Prostate gland (tissue), 2 donors: ENCODE measurements around the gene NRXN3. TPM values are rescaled to one million over a fixed set of nuclear protein-coding genes. Genes with fewer than 3 reads are reported as not detected.

Experiments used
- DNase-seq: peaks from one replicate; pipeline ENCODE4 v3.0.0-alpha.2; 2019; ENCODE audit warnings: low spot score
- H3K27ac ChIP-seq, 2 donors: fragments of 200-600 bp; sonication (generic); 2 replicates each; pipeline ENCODE4 v1.5.1; 2017 to 2019
- H3K27me3 ChIP-seq: fragments of 200-600 bp; sonication (generic); replicated peaks from 2 replicates; pipeline ENCODE4 v1.5.1; 2019; ENCODE audit not compliant: insufficient read depth
- H3K36me3 ChIP-seq, 2 donors: fragments of 200-600 bp; sonication (generic); 1 replicate in 1 of 2; 2 replicates in 1 of 2; pipeline versions ENCODE4 v1.5.1 to v1.8.1; 2017 to 2019
- H3K4me1 ChIP-seq: fragments of 200-600 bp; sonication (generic); replicated peaks from 2 replicates; pipeline ENCODE4 v1.5.1; 2019
- H3K4me3 ChIP-seq, 2 donors: fragments of 200-600 bp; sonication (generic); 2 replicates each; pipeline ENCODE4 v1.5.1; 2017 to 2019
- H3K9me3 ChIP-seq: fragments of 200-600 bp; sonication (generic); 2 replicates; pipeline ENCODE4 v1.5.1; 2017
- POLR2A ChIP-seq: fragments of 450-650 bp; IDR thresholded peaks from one replicate; pipeline ENCODE4 v1.6.1; 2016; ENCODE audit warnings: antibody characterized with exemption, mild to moderate bottlenecking
- POLR2AphosphoS5 ChIP-seq: sonication (generic); formaldehyde crosslinking; IDR thresholded peaks from one replicate; pipeline ENCODE4 v1.6.1; 2017; ENCODE audit warnings: antibody characterized with exemption
- WGBS: methylation state at CpG from one replicate; pipeline ENCODE4 v1.1.5; 2018; 5-methylcytosine and 5-hydroxymethylcytosine counted together
- intact Hi-C: fragments of 100-400 bp; cut with DNase I; formaldehyde crosslinking; loops from one replicate; pipeline ENCODE4 v1.14.2; 2022
- total RNA-seq, 2 donors: library from RNA; depleted of rRNA; stranded (reverse); fragments of >200 nt; gene quantifications; one replicate each; pipeline ENCODE4 v1.1.0, GENCODE V29; 2016
- TF ChIP-seq, protein P1 (sequence below), 4 experiments: fragments of 200-600 bp in 2 of 4; fragments of 450-650 bp in 2 of 4; sonication (generic) in 2 of 4; IDR thresholded peaks; 1 replicate in 3 of 4; 2 replicates in 1 of 4; pipeline ENCODE4 v1.5.1; 2016 to 2019; ENCODE audit warnings: antibody characterized with exemption in 4 of 4, mild to moderate bottlenecking in 2 of 4, moderate library complexity in 2 of 4

Gene NRXN3
- total RNA-seq, 2 donors from 2014 or later: 6.6 to 8.2 TPM

- Histone ChIP-seq H3K4me1 (no peaks in the 10 kb centered on the region), H3K27ac (no peak overlapping the region), H3K9me3 (no peaks in the 10 kb centered on the region), H3K27me3 (no peaks in the 10 kb centered on the region), H3K4me3 (no peak overlapping the region), H3K36me3 (no peaks in the 10 kb centered on the region)
- WGBS: 91% methylated on average over 2 of the region's 2 CpGs
- no peak for DNase-seq
- intact Hi-C loops: loop anchor here (5.0 to 10.0 kb wide), 2 partner anchors 344 to 519 kb away; no protein-coding TSS in a partner anchor
- TF ChIP-seq POLR2AphosphoS5: no peak
- TF ChIP-seq, protein P1, sequence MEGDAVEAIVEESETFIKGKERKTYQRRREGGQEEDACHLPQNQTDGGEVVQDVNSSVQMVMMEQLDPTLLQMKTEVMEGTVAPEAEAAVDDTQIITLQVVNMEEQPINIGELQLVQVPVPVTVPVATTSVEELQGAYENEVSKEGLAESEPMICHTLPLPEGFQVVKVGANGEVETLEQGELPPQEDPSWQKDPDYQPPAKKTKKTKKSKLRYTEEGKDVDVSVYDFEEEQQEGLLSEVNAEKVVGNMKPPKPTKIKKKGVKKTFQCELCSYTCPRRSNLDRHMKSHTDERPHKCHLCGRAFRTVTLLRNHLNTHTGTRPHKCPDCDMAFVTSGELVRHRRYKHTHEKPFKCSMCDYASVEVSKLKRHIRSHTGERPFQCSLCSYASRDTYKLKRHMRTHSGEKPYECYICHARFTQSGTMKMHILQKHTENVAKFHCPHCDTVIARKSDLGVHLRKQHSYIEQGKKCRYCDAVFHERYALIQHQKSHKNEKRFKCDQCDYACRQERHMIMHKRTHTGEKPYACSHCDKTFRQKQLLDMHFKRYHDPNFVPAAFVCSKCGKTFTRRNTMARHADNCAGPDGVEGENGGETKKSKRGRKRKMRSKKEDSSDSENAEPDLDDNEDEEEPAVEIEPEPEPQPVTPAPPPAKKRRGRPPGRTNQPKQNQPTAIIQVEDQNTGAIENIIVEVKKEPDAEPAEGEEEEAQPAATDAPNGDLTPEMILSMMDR (IDR thresholded peaks at IDR 0.05): no peak
- no peak for TF ChIP-seq POLR2A
Measured at GRCh38 chr14:79356040-79356439, 1185.9 kb downstream of the NRXN3 start.

DNA sequence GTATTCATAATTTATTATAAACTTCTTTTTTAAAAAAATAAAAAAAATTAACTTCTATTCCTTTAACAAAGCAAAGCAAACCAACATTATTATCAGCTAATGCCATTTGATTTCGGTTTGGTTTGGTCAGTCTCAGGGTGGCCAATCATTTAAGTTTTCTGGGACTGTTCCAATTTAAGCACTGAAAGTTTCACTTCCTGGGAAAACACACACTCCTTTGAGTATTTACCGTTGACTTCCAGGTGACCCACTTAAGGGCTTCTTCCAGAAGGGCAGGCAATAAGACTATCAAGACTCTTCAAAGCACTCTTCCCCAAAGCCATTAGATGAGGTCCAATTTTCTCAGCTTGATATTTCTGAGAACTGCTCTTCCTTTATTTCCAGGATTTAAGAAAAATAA is 1187.1 kb downstream of the NRXN3 start:
- Histone ChIP-seq H3K36me3 (no peaks in the 10 kb centered on the region), H3K27me3 (no peaks in the 10 kb centered on the region), H3K4me1 (no peaks in the 10 kb centered on the region), H3K27ac (no peak overlapping the region), H3K9me3 (no peaks in the 10 kb centered on the region), H3K4me3 (no peak overlapping the region)
- TF ChIP-seq POLR2AphosphoS5: no peak
- intact Hi-C loops: loop anchor here (5.0 to 10.0 kb wide), 2 partner anchors 345 to 517 kb away; no protein-coding TSS in a partner anchor
- no peak for DNase-seq
- 68% methylated on average over 2 of the region's 2 CpGs for WGBS

DNA sequence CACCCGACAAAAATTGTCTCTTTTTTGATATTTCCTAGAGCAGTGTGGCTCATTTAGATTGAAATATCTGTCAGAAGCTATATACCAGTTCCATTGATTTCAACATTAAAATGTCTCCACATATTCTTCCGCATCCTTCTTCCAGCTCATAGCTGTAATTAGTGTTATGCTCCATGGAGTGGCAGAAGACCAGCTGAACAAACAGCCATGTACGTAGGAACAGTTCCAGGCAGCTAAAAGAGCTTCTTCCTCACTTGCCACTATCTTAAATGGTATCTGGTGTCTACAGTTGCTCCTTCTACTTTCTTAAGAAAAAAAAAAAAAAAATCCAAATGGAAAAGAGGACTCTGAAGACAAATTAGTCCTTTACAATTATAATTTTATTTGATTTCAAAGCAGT is 1193.1 kb downstream of the NRXN3 start:
- intact Hi-C loops: no loop called here

GRCh38 chr14:79369359-79370332 is 1199.5 kb downstream of the NRXN3 start:
- Histone ChIP-seq H3K27ac (no peak overlapping the region), H3K4me1 (no peaks in the 10 kb centered on the region), H3K27me3 (no peaks in the 10 kb centered on the region), H3K9me3 (no peaks in the 10 kb centered on the region), H3K36me3 (no peaks in the 10 kb centered on the region), H3K4me3 (no peak overlapping the region)
- DNase-seq: no peak
- no peak for TF ChIP-seq POLR2A
- TF ChIP-seq, protein P1 (IDR thresholded peaks at IDR 0.05): no peak
- TF ChIP-seq POLR2AphosphoS5: no peak
- intact Hi-C loops: no loop called here
- 82% methylated on average over 10 of the region's 10 CpGs for WGBS

More for the DNA sequence above, 1193.1 kb downstream of the NRXN3 start:
- H3K4me3 ChIP-seq: no peak overlapping the region
- no peaks in the 10 kb centered on the region for H3K4me1 ChIP-seq
- no peaks in the 10 kb centered on the region for H3K9me3 ChIP-seq
- TF ChIP-seq POLR2A (no peak), POLR2AphosphoS5 (no peak)
- TF ChIP-seq, protein P1 (IDR thresholded peaks at IDR 0.05): no peak
- H3K36me3 ChIP-seq: no peaks in the 10 kb centered on the region
- no peaks in the 10 kb centered on the region for H3K27me3 ChIP-seq
- no peak overlapping the region for H3K27ac ChIP-seq
- DNase-seq: no peak
- WGBS: 81% methylated on average over 3 of the region's 3 CpGs

DNA sequence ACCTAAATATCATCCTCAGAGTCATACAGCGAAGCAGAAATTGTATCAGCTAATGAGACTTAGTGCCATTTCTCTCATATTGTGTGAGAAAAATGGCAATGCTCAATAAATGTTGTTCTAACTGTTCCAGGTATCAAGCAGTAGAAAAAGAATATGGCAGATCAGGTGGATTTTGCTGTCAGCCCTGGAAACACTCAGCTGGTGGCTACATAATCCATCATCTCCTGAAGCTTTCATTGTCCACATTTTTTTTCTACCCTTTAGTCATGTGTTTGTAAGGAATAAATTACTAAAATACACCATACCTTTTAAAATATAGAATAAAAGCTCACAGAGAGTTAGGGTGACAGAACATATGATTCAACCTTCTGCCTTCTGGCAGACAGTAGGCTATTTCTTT is 1200.8 kb downstream of the NRXN3 start:
- no peaks in the 10 kb centered on the region for H3K4me1 ChIP-seq
- DNase-seq: no peak
- H3K27ac ChIP-seq: no peak overlapping the region
- no peak overlapping the region for H3K4me3 ChIP-seq
- H3K27me3 ChIP-seq: no peaks in the 10 kb centered on the region
- no peaks in the 10 kb centered on the region for H3K9me3 ChIP-seq
- intact Hi-C loops: no loop called here
- no peaks in the 10 kb centered on the region for H3K36me3 ChIP-seq
- 100% methylated on average over 1 of the region's 1 CpG for WGBS
- TF ChIP-seq POLR2AphosphoS5: no peak
- TF ChIP-seq, protein P1 (IDR thresholded peaks at IDR 0.05): no peak
- TF ChIP-seq POLR2A: no peak
